ENCODE measurements around the gene IRF3.

Gene IRF3

DNA sequence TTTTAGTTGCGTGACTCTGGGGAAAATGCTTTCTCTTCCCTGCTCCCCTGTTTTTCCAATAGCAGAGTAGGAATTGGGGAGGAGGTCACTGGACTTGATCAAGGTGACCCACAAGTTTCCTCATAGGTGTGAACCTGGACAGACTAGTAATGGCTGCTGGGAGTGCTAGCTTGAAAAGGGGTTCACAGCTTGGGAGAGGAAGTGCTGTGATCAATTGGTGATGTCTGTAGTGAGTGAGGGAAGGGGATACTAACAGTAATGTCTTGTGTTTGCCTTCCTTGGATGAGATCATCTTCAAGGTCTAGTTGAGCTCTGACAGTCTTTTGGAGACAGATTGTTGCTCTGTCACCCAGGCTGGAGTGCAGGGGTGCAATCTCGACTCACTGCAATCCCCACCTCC lies 1.8 kb upstream of the IRF3 start:
- Histone ChIP-seq H2BK15ac (replicated peaks; ENCODE audit: low read depth) (no peak overlapping the region), H3K27ac (ENCODE audit: low read depth, low read length) (no peak overlapping the region), H3K9ac (ENCODE audit: low read length) (peak overlapping the region; percentile 68), H3K36me3 (ENCODE audit: control insufficient read depth, insufficient read depth, low read length) (no peaks in the 10 kb centered on the region), H3K4me1 (ENCODE audit: control insufficient read depth, low read depth, low read length) (peaks cover 2% of the 10 kb centered on the region), H2BK120ac (ENCODE audit: low read depth, low read length) (no peak overlapping the region), H3K79me2 (ENCODE audit: control insufficient read depth, insufficient read depth, low read length) (peaks cover 19% of the 10 kb centered on the region), H2BK5ac (ENCODE audit: low read length) (no peak overlapping the region), H3K18ac (ENCODE audit: low read length) (no peak overlapping the region), H3K23ac (ENCODE audit: low read length) (no peak overlapping the region), H3K27me3 (ENCODE audit: insufficient read depth, low read length, poor library complexity) (no peaks in the 10 kb centered on the region), H4K8ac (ENCODE audit: low read depth, low read length) (no peak overlapping the region), H3K4ac (ENCODE audit: low read depth, low read length) (no peak overlapping the region), H3K79me1 (ENCODE audit: low read length) (peaks cover 20% of the 10 kb centered on the region), H3K4me2 (ENCODE audit: low read length) (no peak overlapping the region), H2AK5ac (ENCODE audit: low read length) (no peak overlapping the region), H4K5ac (ENCODE audit: low read length) (no peak overlapping the region), H3K4me3 (ENCODE audit: low read length) (no peak overlapping the region), H3K56ac (ENCODE audit: low read length) (no peak overlapping the region)
- WGBS (ENCODE audit: extremely low coverage, insufficient coverage, low lambda C conversion rate): no CpG with 5 or more reads among the region's 2 CpGs
- no peak for DNase-seq

- H2AK5ac ChIP-seq (ENCODE audit: low read length): peak overlapping the region; percentile 72
- no peaks in the 10 kb centered on the region for H3K27me3 ChIP-seq (ENCODE audit: insufficient read depth, low read length, poor library complexity)
- H3K27ac ChIP-seq (ENCODE audit: low read depth, low read length): no peak overlapping the region
- no peak overlapping the region for H3K23ac ChIP-seq (ENCODE audit: low read length)
- peak overlapping the region; percentile 68 for H3K9ac ChIP-seq (ENCODE audit: low read length)
- no peak overlapping the region for H2BK15ac ChIP-seq (replicated peaks; ENCODE audit: low read depth)
- no peak overlapping the region for H2BK5ac ChIP-seq (ENCODE audit: low read length)
- peak overlapping the region; percentile 45 for H3K4me3 ChIP-seq (ENCODE audit: low read length)
- H3K79me2 ChIP-seq (ENCODE audit: control insufficient read depth, insufficient read depth, low read length): peaks cover 19% of the 10 kb centered on the region
- peaks cover 20% of the 10 kb centered on the region for H3K79me1 ChIP-seq (ENCODE audit: low read length)
- H3K4me1 ChIP-seq (ENCODE audit: control insufficient read depth, low read depth, low read length): peaks cover 2% of the 10 kb centered on the region
- no peak overlapping the region for H4K8ac ChIP-seq (ENCODE audit: low read depth, low read length)
- peak overlapping the region; percentile 85 for H3K18ac ChIP-seq (ENCODE audit: low read length)
- H3K4ac ChIP-seq (ENCODE audit: low read depth, low read length): peak overlapping the region; percentile 77
- peak overlapping the region; percentile 74 for H3K56ac ChIP-seq (ENCODE audit: low read length)
- H3K36me3 ChIP-seq (ENCODE audit: control insufficient read depth, insufficient read depth, low read length): peaks cover 5% of the 10 kb centered on the region
- peak overlapping the region; percentile 89 for H3K4me2 ChIP-seq (ENCODE audit: low read length)
- no peak overlapping the region for H4K5ac ChIP-seq (ENCODE audit: low read length)
- no peak overlapping the region for H2BK120ac ChIP-seq (ENCODE audit: low read depth, low read length)
- no CpG with 5 or more reads among the region's 9 CpGs for WGBS (ENCODE audit: extremely low coverage, insufficient coverage, low lambda C conversion rate)
- no peak for DNase-seq
Observed at GRCh38 chr19:49666120-49666444, 425 bp upstream of the IRF3 start.

DNA sequence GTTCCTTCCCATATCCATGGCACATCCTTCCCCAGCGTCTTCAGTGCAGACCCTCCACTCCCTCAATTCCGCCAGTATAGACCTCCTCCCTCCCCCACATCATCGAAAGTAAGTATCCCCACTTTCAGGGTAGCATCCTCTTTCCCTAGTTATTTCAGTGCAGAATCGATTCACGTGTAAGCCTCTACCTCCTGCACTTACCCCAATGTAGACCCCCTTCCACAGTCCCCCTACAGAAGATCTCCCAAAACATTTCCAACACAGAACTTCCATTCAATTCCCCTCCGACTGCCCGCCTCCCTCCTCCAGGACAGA lies 664 bp downstream of the IRF3 start:
- peak overlapping the region; percentile 94 for H3K23ac ChIP-seq (ENCODE audit: low read length)
- no peak overlapping the region for H3K4ac ChIP-seq (ENCODE audit: low read depth, low read length)
- H2BK120ac ChIP-seq (ENCODE audit: low read depth, low read length): no peak overlapping the region
- H3K4me2 ChIP-seq (ENCODE audit: low read length): peak overlapping the region; percentile 100
- peaks cover 6% of the 10 kb centered on the region for H3K36me3 ChIP-seq (ENCODE audit: control insufficient read depth, insufficient read depth, low read length)
- no peak overlapping the region for H4K5ac ChIP-seq (ENCODE audit: low read length)
- no peak overlapping the region for H3K18ac ChIP-seq (ENCODE audit: low read length)
- H3K56ac ChIP-seq (ENCODE audit: low read length): peak overlapping the region; percentile 99
- peaks cover 2% of the 10 kb centered on the region for H3K4me1 ChIP-seq (ENCODE audit: control insufficient read depth, low read depth, low read length)
- H3K79me2 ChIP-seq (ENCODE audit: control insufficient read depth, insufficient read depth, low read length): peaks cover 19% of the 10 kb centered on the region
- H3K27ac ChIP-seq (ENCODE audit: low read depth, low read length): peak overlapping the region; percentile 55
- whole genome bisulfite sequencing (ENCODE audit: extremely low coverage, insufficient coverage, low lambda C conversion rate): no CpG with 5 or more reads among the region's 7 CpGs
- peak overlapping the region; percentile 99 for H3K4me3 ChIP-seq (ENCODE audit: low read length)
- peak overlapping the region; percentile 99 for H2AK5ac ChIP-seq (ENCODE audit: low read length)
- H3K79me1 ChIP-seq (ENCODE audit: low read length): peaks cover 20% of the 10 kb centered on the region
- H2BK15ac ChIP-seq (replicated peaks; ENCODE audit: low read depth): no peak overlapping the region
- DNase-seq: peak; percentile 32
- H3K9ac ChIP-seq (ENCODE audit: low read length): peak overlapping the region; percentile 99
- H4K8ac ChIP-seq (ENCODE audit: low read depth, low read length): no peak overlapping the region
- H2BK5ac ChIP-seq (ENCODE audit: low read length): peak overlapping the region; percentile 78
- no peaks in the 10 kb centered on the region for H3K27me3 ChIP-seq (ENCODE audit: insufficient read depth, low read length, poor library complexity)

GRCh38 chr19:49664171-49665035 lies 1.3 kb downstream of the IRF3 start:
- Histone ChIP-seq H4K5ac (ENCODE audit: low read length) (no peak overlapping the region), H2AK5ac (ENCODE audit: low read length) (peak overlapping the region; percentile 99), H3K4ac (ENCODE audit: low read depth, low read length) (no peak overlapping the region), H3K4me2 (ENCODE audit: low read length) (peak overlapping the region; percentile 100), H3K27ac (ENCODE audit: low read depth, low read length) (peak overlapping the region; percentile 55), H3K79me2 (ENCODE audit: control insufficient read depth, insufficient read depth, low read length) (peaks cover 19% of the 10 kb centered on the region), H3K79me1 (ENCODE audit: low read length) (peaks cover 17% of the 10 kb centered on the region), H2BK120ac (ENCODE audit: low read depth, low read length) (no peak overlapping the region), H3K4me1 (ENCODE audit: control insufficient read depth, low read depth, low read length) (peaks cover 2% of the 10 kb centered on the region), H3K56ac (ENCODE audit: low read length) (peak overlapping the region; percentile 99), H3K27me3 (ENCODE audit: insufficient read depth, low read length, poor library complexity) (no peaks in the 10 kb centered on the region), H3K4me3 (ENCODE audit: low read length) (peak overlapping the region; percentile 99), H3K18ac (ENCODE audit: low read length) (no peak overlapping the region), H3K23ac (ENCODE audit: low read length) (peak overlapping the region; percentile 94), H3K36me3 (ENCODE audit: control insufficient read depth, insufficient read depth, low read length) (peaks cover 8% of the 10 kb centered on the region), H3K9ac (ENCODE audit: low read length) (peak overlapping the region; percentile 99), H2BK5ac (ENCODE audit: low read length) (peak overlapping the region; percentile 78), H2BK15ac (replicated peaks; ENCODE audit: low read depth) (no peak overlapping the region), H4K8ac (ENCODE audit: low read depth, low read length) (no peak overlapping the region)
- WGBS (ENCODE audit: extremely low coverage, insufficient coverage, low lambda C conversion rate): no CpG with 5 or more reads among the region's 53 CpGs
- DNase-seq: peak; percentile 92

GRCh38 chr19:49663224-49663623 lies 2.4 kb downstream of the IRF3 start:
- Histone ChIP-seq H4K8ac (ENCODE audit: low read depth, low read length) (no peak overlapping the region), H2BK120ac (ENCODE audit: low read depth, low read length) (no peak overlapping the region), H3K36me3 (ENCODE audit: control insufficient read depth, insufficient read depth, low read length) (peaks cover 15% of the 10 kb centered on the region), H3K4me3 (ENCODE audit: low read length) (no peak overlapping the region), H3K79me1 (ENCODE audit: low read length) (peaks cover 17% of the 10 kb centered on the region), H2AK5ac (ENCODE audit: low read length) (no peak overlapping the region), H3K23ac (ENCODE audit: low read length) (no peak overlapping the region), H3K4ac (ENCODE audit: low read depth, low read length) (no peak overlapping the region), H3K18ac (ENCODE audit: low read length) (no peak overlapping the region), H2BK5ac (ENCODE audit: low read length) (no peak overlapping the region), H3K27ac (ENCODE audit: low read depth, low read length) (no peak overlapping the region), H2BK15ac (replicated peaks; ENCODE audit: low read depth) (no peak overlapping the region), H3K56ac (ENCODE audit: low read length) (no peak overlapping the region), H3K4me1 (ENCODE audit: control insufficient read depth, low read depth, low read length) (peaks cover 2% of the 10 kb centered on the region), H4K5ac (ENCODE audit: low read length) (no peak overlapping the region), H3K79me2 (ENCODE audit: control insufficient read depth, insufficient read depth, low read length) (peaks cover 19% of the 10 kb centered on the region), H3K9ac (ENCODE audit: low read length) (no peak overlapping the region), H3K4me2 (ENCODE audit: low read length) (no peak overlapping the region), H3K27me3 (ENCODE audit: insufficient read depth, low read length, poor library complexity) (no peaks in the 10 kb centered on the region)
- no CpG with 5 or more reads among the region's 12 CpGs for WGBS (ENCODE audit: extremely low coverage, insufficient coverage, low lambda C conversion rate)
- no peak for DNase-seq

DNA sequence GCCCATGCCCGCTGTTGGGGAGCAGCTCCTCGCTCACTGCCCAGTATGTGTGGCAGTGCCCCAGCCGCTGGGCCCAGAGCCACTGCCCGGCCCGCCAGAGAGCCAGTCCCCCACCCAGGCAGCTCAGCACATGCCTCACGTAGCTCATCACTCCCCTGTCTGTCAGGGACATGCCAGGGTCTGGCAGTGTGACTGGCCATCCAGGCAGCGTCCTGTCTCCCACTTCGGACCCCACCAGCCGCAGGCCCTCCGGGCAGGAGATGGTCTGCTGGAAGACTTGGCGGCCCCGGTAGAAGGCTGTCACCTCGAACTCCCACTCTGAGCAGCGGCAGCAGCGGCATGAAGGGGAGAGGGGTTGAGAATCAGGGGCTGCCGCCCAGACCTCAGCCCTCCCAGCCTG lies 3.6 kb downstream of the IRF3 start:
- H3K23ac ChIP-seq (ENCODE audit: low read length): no peak overlapping the region
- no peak overlapping the region for H4K5ac ChIP-seq (ENCODE audit: low read length)
- H4K8ac ChIP-seq (ENCODE audit: low read depth, low read length): no peak overlapping the region
- no peak overlapping the region for H3K4ac ChIP-seq (ENCODE audit: low read depth, low read length)
- H3K4me2 ChIP-seq (ENCODE audit: low read length): no peak overlapping the region
- no peak overlapping the region for H2AK5ac ChIP-seq (ENCODE audit: low read length)
- H2BK120ac ChIP-seq (ENCODE audit: low read depth, low read length): no peak overlapping the region
- no peaks in the 10 kb centered on the region for H3K27me3 ChIP-seq (ENCODE audit: insufficient read depth, low read length, poor library complexity)
- H3K79me2 ChIP-seq (ENCODE audit: control insufficient read depth, insufficient read depth, low read length): peaks cover 16% of the 10 kb centered on the region
- H3K4me1 ChIP-seq (ENCODE audit: control insufficient read depth, low read depth, low read length): peaks cover 2% of the 10 kb centered on the region
- H3K36me3 ChIP-seq (ENCODE audit: control insufficient read depth, insufficient read depth, low read length): peaks cover 19% of the 10 kb centered on the region
- H2BK15ac ChIP-seq (replicated peaks; ENCODE audit: low read depth): no peak overlapping the region
- H3K4me3 ChIP-seq (ENCODE audit: low read length): no peak overlapping the region
- peaks cover 13% of the 10 kb centered on the region for H3K79me1 ChIP-seq (ENCODE audit: low read length)
- H3K18ac ChIP-seq (ENCODE audit: low read length): no peak overlapping the region
- H3K56ac ChIP-seq (ENCODE audit: low read length): no peak overlapping the region
- H3K27ac ChIP-seq (ENCODE audit: low read depth, low read length): no peak overlapping the region
- no CpG with 5 or more reads among the region's 16 CpGs for WGBS (ENCODE audit: extremely low coverage, insufficient coverage, low lambda C conversion rate)
- no peak overlapping the region for H2BK5ac ChIP-seq (ENCODE audit: low read length)
- no peak overlapping the region for H3K9ac ChIP-seq (ENCODE audit: low read length)
- no peak for DNase-seq
